SK-N-SH (cell line): ENCODE measurements around the gene GATA2. TPM values are rescaled to one million over a fixed set of nuclear protein-coding genes. Genes with fewer than 3 reads are reported as not detected.

Experiments
- CTCF ChIA-PET: fragments of 300-600, 350-600 bp; formaldehyde crosslinking; extraction: SDS; loops from one replicate; lab custom pipeline; 2021; lab: Yijun Ruan, JAX
- POLR2A ChIA-PET: fragments of 350-600 bp; sonication (Branson Sonifier 250); formaldehyde crosslinking; extraction: SDS; loops from one replicate; lab custom pipeline; 2020; ENCODE audit warnings: antibody characterized with exemption, inconsistent platforms; lab: Yijun Ruan, JAX
- DNase-seq: peaks from one replicate; pipeline ENCODE4 v3.0.0; 2012
- H2AFZ ChIP-seq: fragments of 200-600 bp; sonication (generic); 2 replicates; pipeline ENCODE4 v1.8.1; 2016; ENCODE audit warnings: antibody characterized with exemption, mild to moderate bottlenecking, low read depth
- H3F3A ChIP-seq: fragments of 200-600 bp; sonication (generic); replicated peaks from 2 replicates; pipeline ENCODE3; 2016; ENCODE audit warnings: antibody characterized with exemption, mild to moderate bottlenecking; ENCODE audit not compliant: insufficient read depth
- H3K27ac ChIP-seq, 2 experiments: fragments of 200-500 bp in 1 of 2; fragments of 200-600 bp in 1 of 2; sonication (Bioruptor generic) in 1 of 2; sonication (generic), shearing (Covaris generic) in 1 of 2; 2 replicates each; pipeline versions ENCODE4 v1.5.1 to v1.6.1; 2014 to 2016; ENCODE audit warnings: low read depth in 2 of 2, inconsistent platforms in 1 of 2, low read length in 1 of 2, mild to moderate bottlenecking in 1 of 2, mixed read lengths in 1 of 2
- H3K27me3 ChIP-seq: fragments of 200-600 bp; sonication (generic), shearing (Covaris generic); 2 replicates; pipeline ENCODE4 v1.6.1; 2016; ENCODE audit warnings: mixed run types; ENCODE audit not compliant: insufficient read depth
- H3K36me3 ChIP-seq, 2 experiments: fragments of 200-500 bp in 1 of 2; fragments of 200-600 bp in 1 of 2; sonication (Bioruptor generic) in 1 of 2; sonication (generic) in 1 of 2; replicated peaks in 1 of 2; 2 replicates each; pipeline versions ENCODE3 to v1.5.1; 2014 to 2016; ENCODE audit warnings: low read length in 1 of 2, mild to moderate bottlenecking in 1 of 2; ENCODE audit not compliant: insufficient read depth in 2 of 2, control insufficient read depth in 1 of 2
- H3K4me1 ChIP-seq, 2 experiments: fragments of 200-500 bp in 1 of 2; fragments of 200-600 bp in 1 of 2; sonication (Bioruptor generic) in 1 of 2; sonication (generic), shearing (Covaris generic) in 1 of 2; 2 replicates each; pipeline versions ENCODE4 v1.5.1 to v1.6.1; 2014 to 2016; ENCODE audit warnings: low read depth in 1 of 2, low read length in 1 of 2, mixed run types in 1 of 2; ENCODE audit not compliant: insufficient read depth in 2 of 2, control insufficient read depth in 1 of 2
- H3K4me2 ChIP-seq: fragments of 200-600 bp; sonication (generic), shearing (Covaris generic); 2 replicates; pipeline ENCODE4 v1.6.1; 2017; ENCODE audit warnings: mixed run types
- H3K4me3 ChIP-seq, 2 experiments: fragments of 200-500 bp in 1 of 2; fragments of 200-600 bp in 1 of 2; sonication (Bioruptor generic) in 1 of 2; sonication (generic), shearing (Covaris generic) in 1 of 2; 2 replicates each; pipeline versions ENCODE4 v1.5.1 to v1.8.1; 2014 to 2016; ENCODE audit warnings: low read depth in 2 of 2, inconsistent platforms in 1 of 2, low read length in 1 of 2, mild to moderate bottlenecking in 1 of 2, mixed read lengths in 1 of 2, moderate library complexity in 1 of 2
- H3K79me2 ChIP-seq: fragments of 200-600 bp; sonication (generic); 2 replicates; pipeline ENCODE4 v1.8.1; 2017; ENCODE audit warnings: mild to moderate bottlenecking; ENCODE audit not compliant: insufficient read depth
- H3K9ac ChIP-seq: fragments of 200-600 bp; sonication (generic); 2 replicates; pipeline ENCODE4 v1.6.1; 2017; ENCODE audit warnings: mixed run types
- H3K9me2 ChIP-seq: fragments of 200-600 bp; sonication (generic); 2 replicates; pipeline ENCODE4 v1.6.1; 2017; ENCODE audit warnings: mixed run types
- H3K9me3 ChIP-seq: fragments of 200-600 bp; sonication (generic); 2 replicates; pipeline ENCODE4 v1.6.1; 2017; ENCODE audit warnings: mixed run types, mild to moderate bottlenecking, moderate library complexity
- H4K20me1 ChIP-seq: fragments of 200-600 bp; sonication (generic); 2 replicates; pipeline ENCODE4 v1.6.1; 2017; ENCODE audit warnings: mild to moderate bottlenecking, mixed run types; ENCODE audit not compliant: insufficient read depth
- CHD2 ChIP-seq: fragments of 150-350 bp; IDR thresholded peaks from 2 replicates; pipeline ENCODE4 v1.6.1; 2018; ENCODE audit warnings: low read length; ENCODE audit not compliant: partially characterized antibody
- EP300 ChIP-seq, 2 experiments: IDR thresholded peaks; 2 replicates each; pipeline versions ENCODE4 v1.4.0 to v1.6.1; 2012; ENCODE audit warnings: borderline replicate concordance in 1 of 2, low read depth in 1 of 2, low read length in 1 of 2
- EZH2phosphoT487 ChIP-seq: fragments of 200-600 bp; sonication (generic); IDR thresholded peaks from 2 replicates; pipeline ENCODE4 v1.6.1; 2017; ENCODE audit warnings: low read depth, mixed run types, mild to moderate bottlenecking, antibody characterized with exemption, moderate library complexity, borderline replicate concordance
- FOSL2 ChIP-seq: IDR thresholded peaks from 2 replicates; pipeline ENCODE4 v1.4.0; 2012; ENCODE audit warnings: low read depth, mild to moderate bottlenecking, moderate library complexity, borderline replicate concordance
- FOXJ3 ChIP-seq: sonication (generic); formaldehyde crosslinking; IDR thresholded peaks from 2 replicates; pipeline ENCODE4 v1.5.1; 2020; ENCODE audit warnings: mild to moderate bottlenecking, missing genetic modification reagents
- GABPA ChIP-seq: IDR thresholded peaks from 2 replicates; pipeline ENCODE4 v1.4.0; 2012; ENCODE audit warnings: low read depth, mild to moderate bottlenecking
- GATA2 ChIP-seq: sonication (generic); formaldehyde crosslinking; IDR thresholded peaks from 2 replicates; pipeline ENCODE4 v1.5.0; 2020; ENCODE audit warnings: mild to moderate bottlenecking, missing genetic modification reagents
- MEF2A ChIP-seq: IDR thresholded peaks from 2 replicates; pipeline ENCODE4 v1.4.0; 2012; ENCODE audit warnings: low read depth, borderline replicate concordance
- NFIC ChIP-seq: IDR thresholded peaks from 2 replicates; pipeline ENCODE4 v1.4.0; 2012; ENCODE audit warnings: borderline replicate concordance
- POLR2AphosphoS5 ChIP-seq: IDR thresholded peaks from 2 replicates; pipeline ENCODE4 v1.6.1; 2012; ENCODE audit warnings: low read depth, low read length
- RAD21 ChIP-seq: IDR thresholded peaks from 2 replicates; pipeline ENCODE4 v1.6.1; 2012; ENCODE audit warnings: mild to moderate bottlenecking, low read length
- RCOR1 ChIP-seq: fragments of 150-350 bp; IDR thresholded peaks from 2 replicates; pipeline ENCODE4 v1.6.1; 2017; ENCODE audit warnings: antibody characterized with exemption, low read length
- RXRA ChIP-seq: IDR thresholded peaks from 2 replicates; pipeline ENCODE4 v1.4.0; 2012; ENCODE audit warnings: low read depth, mild to moderate bottlenecking, borderline replicate concordance
- SMC3 ChIP-seq: IDR thresholded peaks from 2 replicates; pipeline ENCODE4 v1.6.1; 2012; ENCODE audit warnings: low read depth, low read length, improper control_type of control experiment
- TAF1 ChIP-seq: IDR thresholded peaks from 2 replicates; pipeline ENCODE4 v1.6.1; 2012; ENCODE audit warnings: low read depth, mild to moderate bottlenecking, low read length, moderate library complexity, borderline replicate concordance
- WGBS: methylation state at CpG from one replicate; pipeline ENCODE4 v1.1.6; 2017; ENCODE audit warnings: low lambda C conversion rate; 5-methylcytosine and 5-hydroxymethylcytosine counted together
- polyA plus RNA-seq, 3 experiments: library from polyadenylated mRNA; depleted of rRNA; stranded (reverse); fragments of >200 nt; gene quantifications; 2 replicates each; pipeline ENCODE4 v1.2.3, GENCODE V29; 2012
- TF ChIP-seq, protein P1 (sequence below): fragments of 150-350 bp; IDR thresholded peaks from 2 replicates; pipeline ENCODE4 v1.6.1; 2016; ENCODE audit warnings: mild to moderate bottlenecking, low read depth, low read length
- TF ChIP-seq, protein P2 (sequence below): IDR thresholded peaks from 2 replicates; pipeline ENCODE4 v1.4.0; 2012; ENCODE audit warnings: low read depth
- TF ChIP-seq, protein P3 (sequence below): IDR thresholded peaks from 2 replicates; pipeline ENCODE4; 2012
- TF ChIP-seq, protein P4 (sequence below): fragments of 150-350 bp; IDR thresholded peaks from 2 replicates; pipeline ENCODE4 v1.6.1; 2017; ENCODE audit warnings: antibody characterized with exemption, low read length, low read depth, borderline replicate concordance
- TF ChIP-seq, protein P5 (sequence below): IDR thresholded peaks from 2 replicates; pipeline ENCODE4 v1.4.0; 2012; ENCODE audit warnings: low read depth, borderline replicate concordance

GATA2 gene
- polyA plus RNA-seq, 1 of the 3 experiments (the other 2 are of a cell fraction), result 5.5 TPM

DNA sequence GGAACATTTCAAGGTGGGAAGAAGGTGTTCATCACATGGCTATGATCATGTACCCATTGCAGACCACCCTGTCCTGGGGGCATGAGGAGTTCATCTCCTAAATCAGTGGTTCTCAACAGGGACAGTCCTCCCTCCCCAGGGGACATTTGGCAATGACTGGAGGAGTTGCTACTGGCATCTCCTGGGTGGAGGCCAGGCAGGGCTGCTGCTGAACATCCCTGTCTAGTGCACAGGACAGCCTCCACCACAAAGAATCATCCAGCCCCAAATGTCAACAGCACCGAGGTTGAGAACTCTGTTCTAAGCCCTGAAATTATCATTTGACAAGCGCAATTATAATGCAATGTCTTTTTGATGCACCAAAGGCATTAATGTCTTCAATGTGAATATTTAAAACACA lies 21.9 kb downstream of the GATA2 start:
- Histone ChIP-seq H3K36me3 (no peaks in the 10 kb centered on the region), H3K9me2 (no peaks in the 10 kb centered on the region), H3F3A (no peaks in the 10 kb centered on the region), H3K27me3 (peaks cover 7% of the 10 kb centered on the region), H3K27ac (peak overlapping the region in 1 of 2 experiments; percentile 100; a peak in 2 of 4 replicates), H3K4me3 (no peak overlapping the region), H3K4me1 (peaks cover 0 to 82% of the 10 kb centered on the region in 2 experiments; a peak in 1 of 4 replicates), H2AFZ (no peak overlapping the region), H3K79me2 (no peaks in the 10 kb centered on the region), H3K9ac (no peak overlapping the region), H3K4me2 (no peak overlapping the region), H3K9me3 (no peaks in the 10 kb centered on the region), H4K20me1 (no peaks in the 10 kb centered on the region)
- POLR2A ChIA-PET, result interaction anchor here (1.0 to 1.4 kb wide), 4 partner anchors 11 to 61 kb away, joined by 3 to 5 read pairs (median 4); no protein-coding TSS in a partner anchor
- 48% methylated on average over 2 of the region's 2 CpGs for WGBS
- CTCF ChIA-PET, result no interaction called here
- DNase-seq, result no peak
- TF ChIP-seq TAF1 (no peak), EZH2phosphoT487 (no peak), POLR2AphosphoS5 (no peak), FOSL2 (no peak), MEF2A (no peak), RAD21 (no peak), CHD2 (no peak), RCOR1 (no peak), GATA2 (no peak), RXRA (no peak), GABPA (no peak), SMC3 (no peak)
- TF ChIP-seq, protein P1, sequence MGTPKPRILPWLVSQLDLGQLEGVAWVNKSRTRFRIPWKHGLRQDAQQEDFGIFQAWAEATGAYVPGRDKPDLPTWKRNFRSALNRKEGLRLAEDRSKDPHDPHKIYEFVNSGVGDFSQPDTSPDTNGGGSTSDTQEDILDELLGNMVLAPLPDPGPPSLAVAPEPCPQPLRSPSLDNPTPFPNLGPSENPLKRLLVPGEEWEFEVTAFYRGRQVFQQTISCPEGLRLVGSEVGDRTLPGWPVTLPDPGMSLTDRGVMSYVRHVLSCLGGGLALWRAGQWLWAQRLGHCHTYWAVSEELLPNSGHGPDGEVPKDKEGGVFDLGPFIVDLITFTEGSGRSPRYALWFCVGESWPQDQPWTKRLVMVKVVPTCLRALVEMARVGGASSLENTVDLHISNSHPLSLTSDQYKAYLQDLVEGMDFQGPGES, result no peak
- TF ChIP-seq, protein P2, sequence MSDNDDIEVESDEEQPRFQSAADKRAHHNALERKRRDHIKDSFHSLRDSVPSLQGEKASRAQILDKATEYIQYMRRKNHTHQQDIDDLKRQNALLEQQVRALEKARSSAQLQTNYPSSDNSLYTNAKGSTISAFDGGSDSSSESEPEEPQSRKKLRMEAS, result no peak

DNA sequence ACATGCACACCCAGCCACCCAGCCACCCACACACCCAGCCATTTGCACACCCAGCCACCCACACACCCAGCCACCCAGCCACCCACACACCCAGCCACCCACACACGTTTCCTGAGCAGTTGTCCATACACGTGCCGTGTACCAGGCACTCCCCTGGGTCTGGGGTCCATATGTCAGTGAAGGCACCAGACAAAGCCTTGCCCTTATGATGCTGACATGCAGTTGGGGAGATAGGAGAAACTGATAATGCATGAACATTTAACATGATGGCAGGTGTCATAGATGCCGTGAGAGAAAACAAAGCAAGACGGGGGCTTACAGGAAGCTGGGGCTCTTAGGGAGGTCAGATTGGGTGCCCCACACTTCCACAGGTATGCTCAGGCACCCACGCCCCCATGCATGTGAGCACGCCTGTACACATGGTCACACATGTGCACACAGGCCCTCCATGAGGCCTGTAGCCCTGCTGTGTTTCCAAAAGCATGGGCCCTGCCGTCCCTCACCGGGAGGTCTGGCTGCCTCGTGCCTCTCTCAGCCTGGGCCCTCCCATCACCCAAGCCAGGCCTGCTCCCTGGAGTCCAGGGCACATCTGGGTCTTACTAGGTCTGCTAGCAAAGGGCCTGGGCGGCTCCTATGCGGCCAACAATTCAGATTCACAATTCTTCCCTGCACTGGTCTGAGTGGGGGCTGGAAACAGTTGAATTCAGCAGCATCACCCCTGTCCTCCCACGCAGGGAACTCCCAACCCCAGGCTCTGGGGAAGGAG lies 22.7 kb downstream of the GATA2 start:
- Histone ChIP-seq H3K9me2 (no peaks in the 10 kb centered on the region), H3K9ac (no peak overlapping the region), H3K4me1 (peaks cover 0 to 85% of the 10 kb centered on the region in 2 experiments; a peak in 1 of 4 replicates), H3K4me3 (no peak overlapping the region), H3K27ac (peak overlapping the region in 1 of 2 experiments; percentile 100; a peak in 2 of 4 replicates), H3F3A (no peaks in the 10 kb centered on the region), H3K4me2 (no peak overlapping the region), H3K27me3 (peaks cover 7% of the 10 kb centered on the region), H4K20me1 (no peaks in the 10 kb centered on the region), H3K79me2 (no peaks in the 10 kb centered on the region), H3K36me3 (no peaks in the 10 kb centered on the region), H3K9me3 (no peaks in the 10 kb centered on the region), H2AFZ (no peak overlapping the region)
- DNase-seq, result peak; percentile 78
- ChIA-PET CTCF (no interaction called here), POLR2A (interaction anchor here (1.0 to 1.4 kb wide), 4 partner anchors 11 to 60 kb away, joined by 3 to 5 read pairs (median 4); no protein-coding TSS in a partner anchor)
- WGBS, result 42% methylated on average over 12 of the region's 13 CpGs
- TF ChIP-seq, protein P3, sequence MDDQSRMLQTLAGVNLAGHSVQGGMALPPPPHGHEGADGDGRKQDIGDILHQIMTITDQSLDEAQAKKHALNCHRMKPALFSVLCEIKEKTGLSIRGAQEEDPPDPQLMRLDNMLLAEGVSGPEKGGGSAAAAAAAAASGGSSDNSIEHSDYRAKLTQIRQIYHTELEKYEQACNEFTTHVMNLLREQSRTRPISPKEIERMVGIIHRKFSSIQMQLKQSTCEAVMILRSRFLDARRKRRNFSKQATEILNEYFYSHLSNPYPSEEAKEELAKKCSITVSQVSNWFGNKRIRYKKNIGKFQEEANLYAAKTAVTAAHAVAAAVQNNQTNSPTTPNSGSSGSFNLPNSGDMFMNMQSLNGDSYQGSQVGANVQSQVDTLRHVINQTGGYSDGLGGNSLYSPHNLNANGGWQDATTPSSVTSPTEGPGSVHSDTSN, result no peak
- no peak for TF ChIP-seq NFIC
- TF ChIP-seq, protein P4, sequence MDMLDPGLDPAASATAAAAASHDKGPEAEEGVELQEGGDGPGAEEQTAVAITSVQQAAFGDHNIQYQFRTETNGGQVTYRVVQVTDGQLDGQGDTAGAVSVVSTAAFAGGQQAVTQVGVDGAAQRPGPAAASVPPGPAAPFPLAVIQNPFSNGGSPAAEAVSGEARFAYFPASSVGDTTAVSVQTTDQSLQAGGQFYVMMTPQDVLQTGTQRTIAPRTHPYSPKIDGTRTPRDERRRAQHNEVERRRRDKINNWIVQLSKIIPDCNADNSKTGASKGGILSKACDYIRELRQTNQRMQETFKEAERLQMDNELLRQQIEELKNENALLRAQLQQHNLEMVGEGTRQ, result no peak
- TF ChIP-seq GATA2, result peak; percentile 94
- TF ChIP-seq, protein P1, result no peak
- TF ChIP-seq RAD21, result peak; percentile 34
- TF ChIP-seq, protein P2, result no peak
- TF ChIP-seq, protein P5, sequence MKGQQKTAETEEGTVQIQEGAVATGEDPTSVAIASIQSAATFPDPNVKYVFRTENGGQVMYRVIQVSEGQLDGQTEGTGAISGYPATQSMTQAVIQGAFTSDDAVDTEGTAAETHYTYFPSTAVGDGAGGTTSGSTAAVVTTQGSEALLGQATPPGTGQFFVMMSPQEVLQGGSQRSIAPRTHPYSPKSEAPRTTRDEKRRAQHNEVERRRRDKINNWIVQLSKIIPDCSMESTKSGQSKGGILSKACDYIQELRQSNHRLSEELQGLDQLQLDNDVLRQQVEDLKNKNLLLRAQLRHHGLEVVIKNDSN, result no peak
- TF ChIP-seq SMC3, result peak; percentile 1; the same call in 1 of the 2 replicates
- no peak for TF ChIP-seq POLR2AphosphoS5
- TF ChIP-seq RCOR1, result no peak; the same call in 1 of the 2 replicates
- TF ChIP-seq EP300 (IDR thresholded peaks at IDR 0.05; ENCODE audit: borderline replicate concordance in 1 of 2, low read depth in 1 of 2, low read length in 1 of 2), result peak in 1 of 2 experiments; percentile 55; a peak in 2 of 4 replicates
- TF ChIP-seq FOXJ3, result peak; percentile 83
